Measurements from ENCODE around the gene GALK1.

The GALK1 gene

GRCh38 chr17:75769536-75769935 lies 4.5 kb upstream of the GALK1 start (continued):
- TF ChIP-seq PATZ1 (CRISPR knock-in tag; IDR thresholded peaks at IDR 0.05; ENCODE audit: borderline replicate concordance) (no peak), TCF4 (CRISPR knock-in tag; IDR thresholded peaks at IDR 0.05; ENCODE audit: borderline replicate concordance) (no peak)

GRCh38 chr17:75767881-75768280 lies 2.9 kb upstream of the GALK1 start:
- TF ChIP-seq CSDC2 (CRISPR knock-in tag; IDR thresholded peaks at IDR 0.05) = no peak
- TF ChIP-seq BACH2 (CRISPR knock-in tag; IDR thresholded peaks at IDR 0.05; ENCODE audit: borderline replicate concordance) = no peak
- TF ChIP-seq ZNF565 (CRISPR knock-in tag; conservative IDR thresholded peaks at IDR 0.05; ENCODE audit: low read depth) = no peak
- no peak for TF ChIP-seq CSRNP3 (CRISPR knock-in tag; IDR thresholded peaks at IDR 0.05)
- TF ChIP-seq ESRRG (CRISPR knock-in tag; IDR thresholded peaks at IDR 0.05) = no peak
- TF ChIP-seq ZFP3 (CRISPR knock-in tag; IDR thresholded peaks at IDR 0.05) = no peak
- TF ChIP-seq RARB (CRISPR knock-in tag; IDR thresholded peaks at IDR 0.05) = no peak
- TF ChIP-seq PATZ1 (CRISPR knock-in tag; IDR thresholded peaks at IDR 0.05; ENCODE audit: borderline replicate concordance) = no peak
- TF ChIP-seq ZNF8 (CRISPR knock-in tag; IDR thresholded peaks at IDR 0.05) = no peak
- no peak for TF ChIP-seq PPARA (CRISPR knock-in tag; IDR thresholded peaks at IDR 0.05; ENCODE audit: borderline replicate concordance)
- no peak for TF ChIP-seq CREB5 (CRISPR knock-in tag; IDR thresholded peaks at IDR 0.05; ENCODE audit: low read depth)
- no peak for TF ChIP-seq ARNTL (CRISPR knock-in tag; IDR thresholded peaks at IDR 0.05; ENCODE audit: borderline replicate concordance, low read depth)
- no peak for TF ChIP-seq OSR1 (CRISPR knock-in tag; IDR thresholded peaks at IDR 0.05)
- no peak for TF ChIP-seq POU6F1 (CRISPR knock-in tag; IDR thresholded peaks at IDR 0.05; ENCODE audit: borderline replicate concordance, low read depth)
- TF ChIP-seq ZNF70 (CRISPR knock-in tag; IDR thresholded peaks at IDR 0.05) = no peak
- no peak for TF ChIP-seq TSHZ2 (CRISPR knock-in tag; IDR thresholded peaks at IDR 0.05)
- no peak for TF ChIP-seq ISL1 (CRISPR knock-in tag; IDR thresholded peaks at IDR 0.05)
- TF ChIP-seq GLIS3 (CRISPR knock-in tag; IDR thresholded peaks at IDR 0.05) = no peak
- no peak for ATAC-seq

GRCh38 chr17:75765981-75766380 lies 989 bp upstream of the GALK1 start:
- TF ChIP-seq CSRNP3 (CRISPR knock-in tag; IDR thresholded peaks at IDR 0.05) (no peak), RARB (CRISPR knock-in tag; IDR thresholded peaks at IDR 0.05) (no peak), ISL1 (CRISPR knock-in tag; IDR thresholded peaks at IDR 0.05) (no peak), POU6F1 (CRISPR knock-in tag; IDR thresholded peaks at IDR 0.05; ENCODE audit: borderline replicate concordance, low read depth) (no peak), PPARA (CRISPR knock-in tag; IDR thresholded peaks at IDR 0.05; ENCODE audit: borderline replicate concordance) (no peak), GLIS3 (CRISPR knock-in tag; IDR thresholded peaks at IDR 0.05) (no peak)
- ATAC-seq = no peak

Measured in SK-N-SH treated with all-trans-retinoic acid at 6 μM for 48 hours (cell line).